Measurements from ENCODE around the gene UVSSA.
"Not testable (repeated sequence)": the region's sequence is repeated elsewhere in the genome, so short reads cannot be mapped to it uniquely, and the experiment has no call there.

UVSSA gene

DNA sequence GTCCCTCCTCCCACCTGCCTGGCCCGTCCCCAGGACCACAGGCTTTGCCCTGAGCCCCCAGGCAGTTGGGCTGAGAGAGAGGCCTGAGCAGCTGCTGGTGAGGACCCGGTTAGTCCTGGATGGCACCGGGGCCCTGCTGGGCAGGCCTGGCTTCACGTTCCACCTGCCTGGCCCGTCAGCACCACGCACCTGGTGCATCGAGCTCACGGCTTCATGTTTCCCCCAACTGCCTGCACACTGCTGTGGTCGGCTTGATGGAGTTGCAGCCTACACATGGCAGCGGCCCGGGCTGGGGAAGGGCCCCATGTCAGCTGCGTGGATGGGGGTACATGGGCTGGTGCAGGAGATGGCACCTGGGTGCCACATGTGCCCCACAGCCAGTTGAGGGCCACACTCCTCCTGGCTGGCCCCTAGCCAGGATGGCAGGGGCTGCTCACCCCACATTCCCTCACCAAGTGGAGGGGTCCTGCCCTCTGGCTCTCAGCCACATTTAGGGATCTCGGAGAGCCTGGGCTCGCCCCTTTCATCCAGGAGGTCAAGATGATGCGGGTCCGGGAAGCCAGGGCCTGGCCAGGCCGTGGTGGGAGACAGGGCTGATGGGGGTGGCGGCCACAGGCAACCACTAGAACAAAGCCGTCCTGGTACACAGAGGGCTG lies 30.7 kb downstream of the UVSSA start:
- no peak for DNase-seq (ENCODE audit: low read depth)

DNA sequence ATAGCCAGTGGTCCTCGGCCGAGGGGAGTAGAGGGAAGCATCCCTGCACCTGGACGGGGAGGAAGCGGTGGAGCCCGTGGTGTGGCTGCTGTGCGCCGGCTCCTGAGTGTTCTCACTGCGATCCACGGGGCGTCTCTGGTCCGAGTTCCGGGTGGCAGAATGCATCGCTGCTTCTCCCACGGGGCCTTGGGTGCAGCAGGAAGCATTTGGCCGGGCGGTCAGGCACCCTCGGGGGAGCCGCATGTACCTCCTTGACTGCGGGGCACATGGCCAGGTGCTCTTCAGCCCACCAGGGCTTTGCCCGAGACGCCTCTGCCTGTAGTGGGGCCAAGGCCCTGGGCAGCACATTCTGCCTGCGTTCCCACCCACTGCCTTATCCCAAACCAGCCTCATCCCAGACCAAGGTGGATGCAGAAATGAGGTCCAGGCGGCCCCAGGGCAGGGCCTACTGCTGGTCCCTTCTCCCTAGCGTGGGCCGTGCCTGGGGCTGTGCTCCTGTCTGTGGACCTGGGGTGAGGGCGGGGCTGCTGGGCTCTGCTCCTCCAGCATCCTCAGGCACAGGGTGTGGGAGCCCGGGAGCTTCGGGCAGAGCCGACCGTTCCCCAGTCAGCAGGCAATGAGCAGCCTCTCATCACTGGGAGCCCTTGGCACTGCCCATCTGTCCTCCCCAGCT lies 31.7 kb downstream of the UVSSA start:
- no peak for DNase-seq (ENCODE audit: low read depth)

DNA sequence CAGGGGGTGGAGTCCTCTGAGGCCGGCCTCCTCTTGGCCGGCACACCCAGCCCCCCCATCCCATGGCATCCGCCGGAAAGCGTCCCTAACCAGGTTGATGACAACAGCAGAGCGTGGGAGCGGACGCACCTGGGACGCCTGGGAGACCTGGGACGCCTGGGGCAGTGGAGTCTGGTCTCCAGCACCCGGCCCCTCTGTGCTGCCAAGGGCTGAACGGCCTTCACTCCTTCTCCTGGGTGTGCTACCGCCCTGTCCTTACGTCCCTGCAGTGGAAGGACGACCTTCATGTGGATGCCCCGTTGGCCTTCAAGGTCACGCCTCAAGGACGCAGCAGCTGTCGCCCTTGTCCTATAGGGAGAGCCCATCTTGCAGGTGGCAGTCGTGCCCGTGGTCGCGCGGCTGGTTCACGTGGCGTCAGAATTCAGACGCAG lies 32.4 kb downstream of the UVSSA start:
- no peak for DNase-seq (ENCODE audit: low read depth)

DNA sequence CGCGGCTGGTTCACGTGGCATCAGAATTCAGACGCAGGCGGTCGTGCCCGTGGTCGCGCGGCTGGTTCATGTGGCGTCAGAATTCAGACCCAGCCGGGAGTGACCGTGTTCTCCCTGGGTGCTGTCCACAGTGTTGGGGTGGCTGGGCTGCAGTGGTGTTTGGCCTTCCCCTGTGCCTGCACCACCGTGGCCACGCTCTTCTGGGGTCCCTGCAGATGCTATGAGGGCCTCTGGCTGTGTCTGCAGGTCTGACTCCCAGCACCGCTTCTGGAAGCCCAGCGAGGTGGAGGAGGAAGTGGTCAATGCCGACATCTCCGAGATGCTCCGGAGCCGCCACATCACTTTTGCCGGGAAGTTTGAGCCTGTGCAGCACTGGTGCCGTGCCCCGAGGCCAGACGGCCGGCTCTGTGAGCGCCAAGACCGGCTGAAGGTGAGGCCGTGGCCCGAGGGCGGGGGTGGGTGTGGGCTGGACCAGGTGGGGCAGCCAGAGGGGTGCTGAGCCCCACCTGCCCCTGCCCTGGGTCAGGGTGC lies 32.9 kb downstream of the UVSSA start:
- DNase-seq (ENCODE audit: low read depth), result no peak

DNA sequence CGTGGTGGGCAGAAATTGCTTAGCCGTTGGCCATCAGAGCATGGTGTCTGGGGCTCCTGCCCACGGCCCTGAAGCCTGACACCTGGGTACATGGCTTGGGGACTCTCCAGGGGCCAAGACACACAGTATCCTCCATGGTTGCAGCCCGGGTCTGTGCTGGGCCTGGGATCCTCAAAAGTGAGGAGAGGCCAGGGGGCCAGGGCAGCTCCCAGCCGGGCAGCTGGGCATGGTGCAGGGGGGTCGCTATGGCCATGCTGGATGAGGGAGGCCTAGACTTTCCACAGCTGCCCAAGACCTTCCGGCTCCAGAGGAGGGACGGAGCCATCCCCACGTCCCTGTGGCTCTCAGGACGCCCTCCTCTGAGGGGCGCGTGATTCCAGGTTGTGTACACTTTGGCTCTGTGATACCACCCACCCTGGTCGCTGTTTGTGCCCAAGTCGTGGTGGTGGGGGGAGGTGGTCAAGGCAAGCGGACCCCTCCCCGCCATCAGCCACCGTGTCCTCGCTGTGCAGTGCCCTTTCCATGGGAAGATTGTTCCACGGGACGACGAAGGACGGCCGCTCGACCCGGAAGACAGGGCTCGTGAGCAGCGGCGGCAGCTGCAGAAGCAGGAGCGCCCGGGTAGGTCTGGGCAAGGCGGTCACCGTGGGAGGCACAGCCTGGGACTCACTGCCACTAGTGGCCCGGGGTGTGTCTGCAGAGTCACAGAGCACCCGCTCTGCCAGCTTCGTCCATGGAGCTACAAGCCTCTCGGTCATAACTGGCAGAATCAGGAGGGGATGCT lies 33.6 kb downstream of the UVSSA start:
- DNase-seq (ENCODE audit: low read depth), result no peak

DNA sequence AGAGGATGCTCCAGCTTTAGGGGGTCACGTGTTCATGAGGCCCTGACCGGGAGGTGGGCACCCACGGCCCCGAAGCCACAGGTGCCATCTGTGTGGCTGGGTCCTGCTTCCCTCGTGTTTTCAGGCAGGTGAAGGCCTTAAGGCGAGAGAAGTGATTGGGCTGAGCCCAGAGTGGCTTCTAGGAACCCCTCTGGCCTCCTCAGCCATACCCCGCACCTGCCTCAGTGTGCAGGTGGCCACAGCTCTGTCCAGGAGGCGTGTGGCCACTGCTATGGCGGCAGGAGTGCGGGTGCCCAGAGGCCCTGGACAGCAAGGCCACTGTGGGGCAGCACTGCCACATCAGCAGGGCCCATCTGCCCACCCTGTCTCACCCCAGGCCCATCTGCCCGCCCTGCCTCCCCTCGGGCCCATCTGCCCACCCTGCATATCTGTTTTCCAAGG lies 34.2 kb downstream of the UVSSA start:
- no peak for DNase-seq (ENCODE audit: low read depth)

DNA sequence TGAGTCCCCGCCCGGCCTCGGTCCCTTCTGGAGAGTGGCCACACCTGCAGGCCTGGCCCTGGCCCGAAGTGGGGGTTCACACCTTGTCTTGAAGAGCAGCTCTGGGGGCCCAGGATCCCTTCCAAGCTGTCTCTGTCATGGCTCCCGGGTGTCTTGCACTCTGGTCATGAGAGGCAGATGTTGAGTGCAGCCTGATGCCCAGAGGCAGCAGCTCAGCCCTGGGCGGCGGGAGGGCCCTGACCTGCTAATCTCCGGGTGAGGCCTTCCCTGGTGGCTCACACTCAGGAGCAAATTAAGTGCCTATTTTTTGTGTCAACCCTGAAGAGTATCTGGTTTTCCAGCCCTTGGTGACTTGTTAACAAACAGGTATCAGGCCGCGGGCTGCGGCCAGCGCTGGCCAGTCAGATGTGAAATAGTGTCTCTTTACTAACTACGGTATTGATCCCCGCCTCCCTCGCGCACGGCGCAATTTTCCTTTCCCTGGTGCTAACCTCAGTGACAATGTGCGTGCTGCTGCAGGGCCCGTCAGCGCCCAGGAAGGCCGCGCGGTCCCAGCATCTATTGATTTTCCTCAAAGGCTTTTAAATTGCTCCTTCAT lies 35.0 kb downstream of the UVSSA start:
- DNase-seq (ENCODE audit: low read depth), result no peak

DNA sequence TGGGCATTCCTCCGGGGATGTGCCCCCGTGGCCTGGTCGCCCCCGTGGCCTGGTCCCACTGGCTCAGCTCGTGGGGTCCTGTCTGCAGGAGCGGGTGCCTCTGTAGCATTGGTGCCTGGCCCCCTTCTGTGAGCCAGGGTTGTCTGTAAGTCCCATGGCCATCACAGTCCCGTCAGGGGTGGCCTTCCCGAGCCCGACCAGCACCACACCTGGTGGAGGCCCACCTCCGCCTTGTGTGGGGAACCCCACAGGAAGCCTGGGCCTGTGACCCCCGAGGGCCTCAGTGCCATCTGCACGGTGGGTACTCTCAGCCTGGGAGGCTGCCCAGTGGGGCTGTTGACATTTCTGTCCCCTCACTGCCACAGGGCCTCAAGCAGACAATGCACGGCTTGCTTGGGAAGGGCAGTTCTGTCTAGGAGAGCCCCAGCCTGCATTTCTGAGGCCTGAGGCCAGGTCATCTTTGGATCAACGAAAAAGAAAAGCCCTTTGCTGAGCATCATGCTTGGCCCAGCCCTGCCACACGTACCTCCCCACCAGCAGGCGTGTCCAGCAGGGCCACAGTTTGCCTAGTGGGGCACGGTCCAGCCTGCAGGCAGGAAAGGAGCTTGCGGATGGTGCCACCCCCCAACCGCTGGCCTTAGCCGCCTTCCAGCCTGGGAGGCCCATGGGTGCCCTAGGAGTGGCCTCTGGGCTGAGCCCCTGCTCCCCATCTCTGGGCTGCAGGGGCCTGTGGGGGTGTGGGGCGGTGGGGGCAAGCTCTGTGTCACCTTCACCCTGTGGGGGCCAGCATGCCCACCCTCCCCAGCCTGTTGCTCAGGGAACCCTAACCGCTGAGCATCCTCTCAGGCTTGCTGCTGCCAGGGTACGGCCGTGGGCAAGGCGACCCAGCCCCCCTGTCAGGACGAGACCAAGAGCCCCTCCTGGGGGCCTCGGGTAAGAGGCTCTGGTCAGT lies 36.0 kb downstream of the UVSSA start:
- no peak for DNase-seq (ENCODE audit: low read depth)

DNA sequence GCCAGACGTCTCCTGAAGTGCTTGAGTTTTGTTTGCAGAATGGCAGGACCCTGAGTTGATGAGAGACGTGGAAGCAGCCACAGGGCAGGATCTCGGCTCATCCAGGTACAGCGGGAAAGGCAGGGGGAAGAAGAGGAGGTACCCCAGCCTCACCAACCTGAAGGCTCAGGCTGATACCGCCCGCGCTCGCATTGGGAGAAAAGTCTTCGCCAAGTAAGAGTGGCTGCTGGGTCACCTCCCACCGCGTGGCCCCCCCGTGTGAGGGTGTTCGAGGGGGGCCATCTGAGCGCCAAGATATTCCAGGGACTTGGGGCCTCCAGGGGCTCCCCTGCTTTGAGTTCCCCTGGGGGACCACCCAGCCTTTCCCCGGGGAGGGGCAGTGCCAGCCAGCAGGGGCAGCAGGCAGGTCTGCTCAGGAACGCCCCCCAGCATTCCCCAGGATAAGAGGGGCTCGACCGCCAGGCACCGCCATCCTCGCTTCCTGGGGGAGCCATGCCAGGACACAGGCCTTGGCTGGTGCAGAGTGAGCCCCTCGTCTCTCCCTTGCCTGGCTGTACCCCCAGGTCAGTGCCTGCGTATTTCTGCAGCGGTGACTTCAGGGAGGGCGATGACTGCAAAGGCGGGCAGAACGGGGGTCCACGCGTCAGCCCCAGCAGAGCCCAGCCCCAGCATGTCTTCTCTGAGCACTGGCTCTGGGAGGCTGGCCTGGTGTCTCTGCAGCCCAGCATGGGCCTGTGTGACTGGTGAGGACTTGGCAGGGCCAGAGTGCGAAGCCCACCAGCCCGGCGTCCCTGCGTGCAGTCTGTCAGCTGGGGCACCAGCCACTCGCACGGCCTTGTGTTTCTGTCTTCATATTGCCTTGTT lies 37.0 kb downstream of the UVSSA start:
- no peak for DNase-seq (ENCODE audit: low read depth)

DNA sequence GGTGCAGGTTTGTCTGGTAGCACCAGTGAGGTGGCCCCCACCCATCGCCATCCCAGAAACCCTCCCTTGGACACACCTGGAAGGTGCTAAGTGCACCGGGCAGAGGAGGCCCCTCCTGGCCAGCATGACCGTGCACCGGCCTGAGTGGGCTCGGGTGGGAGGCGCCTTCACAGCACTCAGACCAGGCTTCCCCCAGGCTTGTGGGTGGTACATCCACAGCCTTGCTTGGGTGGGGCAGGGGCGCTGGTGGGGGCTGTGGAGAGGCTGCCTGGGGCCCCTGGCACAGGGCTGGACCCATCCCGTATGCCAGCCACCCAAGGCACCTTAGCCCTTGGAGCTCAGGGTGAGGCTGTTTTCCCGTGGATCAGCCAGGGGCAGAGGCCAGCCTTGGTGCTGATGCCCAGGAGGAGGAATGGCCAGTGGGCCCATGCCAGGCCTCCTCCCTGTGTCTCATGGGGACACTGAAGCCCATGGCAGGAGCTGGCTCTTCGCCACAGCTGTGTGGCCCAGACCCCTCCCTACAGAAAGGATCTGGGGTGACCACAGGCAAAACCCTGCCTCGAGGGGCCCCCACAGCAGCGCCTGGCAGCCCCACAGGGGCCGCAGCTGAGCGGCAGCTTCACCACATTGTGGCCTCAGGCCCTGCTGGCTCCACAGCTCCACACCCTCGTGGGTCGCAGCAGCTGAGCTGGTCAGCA lies 37.8 kb downstream of the UVSSA start:
- no peak for DNase-seq (ENCODE audit: low read depth)

DNA sequence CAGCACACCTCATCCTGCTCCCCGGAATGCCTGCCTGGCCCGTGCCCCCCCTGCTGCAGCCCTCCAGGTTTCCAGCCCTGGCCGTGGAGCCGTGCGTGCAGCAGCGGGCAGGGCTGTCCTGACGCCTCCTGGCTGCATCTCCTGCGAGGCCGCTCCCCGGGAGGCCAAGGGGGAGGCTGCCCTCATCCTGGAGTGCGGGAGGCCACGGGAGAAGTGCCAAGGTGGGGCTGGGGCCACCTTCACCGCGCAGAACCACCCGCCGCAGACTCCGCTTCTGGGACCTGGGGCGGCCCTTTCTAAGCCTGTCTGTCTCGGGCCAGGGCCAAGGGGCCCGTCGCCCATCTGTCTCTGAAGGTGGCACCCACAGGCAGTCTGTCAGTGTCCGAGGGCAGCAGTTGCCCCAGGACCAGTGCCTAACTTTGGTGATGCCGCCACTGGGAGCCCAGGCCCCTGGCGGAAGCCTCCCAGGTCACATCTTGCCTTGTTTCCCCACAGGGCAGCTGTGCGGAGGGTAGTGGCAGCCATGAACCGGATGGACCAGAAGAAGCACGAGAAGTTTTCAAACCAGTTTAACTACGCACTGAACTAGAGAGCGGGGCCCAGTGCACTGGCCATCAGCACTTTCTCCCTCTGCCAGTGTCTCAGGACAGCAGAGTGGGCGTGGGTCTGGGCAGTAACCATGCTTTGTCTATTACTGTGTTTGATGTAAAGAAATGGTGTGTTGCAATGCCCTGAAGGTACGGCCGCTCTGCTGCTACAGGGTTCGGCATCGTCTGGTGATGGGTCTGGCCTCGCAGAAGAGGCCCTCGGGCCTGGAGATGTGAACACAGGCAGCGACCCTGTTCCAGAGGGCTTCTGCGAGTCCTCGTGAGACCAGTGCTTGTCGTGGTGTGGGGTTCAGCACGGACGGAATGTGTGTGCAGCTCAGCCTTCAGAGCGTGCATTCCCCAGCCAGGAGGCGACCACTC lies 38.6 kb downstream of the UVSSA start:
- no peak for DNase-seq (ENCODE audit: low read depth)

DNA sequence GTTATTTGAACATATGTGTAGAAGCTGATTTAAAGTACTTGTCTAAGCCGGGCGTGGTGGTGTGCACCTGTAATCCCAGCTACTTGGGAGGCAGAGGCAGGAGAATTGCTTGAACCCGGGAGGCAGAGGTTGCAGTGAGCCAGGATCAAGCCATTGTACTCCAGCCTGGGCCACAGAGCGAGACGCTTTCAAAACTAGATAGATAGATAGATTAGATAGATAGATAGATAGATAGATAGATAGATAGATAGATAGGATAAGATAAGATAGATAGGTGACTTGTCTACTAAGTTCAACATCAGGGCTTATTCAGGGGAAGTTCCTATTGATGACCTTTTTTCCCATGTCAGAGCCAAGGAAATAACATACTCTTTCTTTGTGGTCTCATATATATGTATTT lies 46.4 kb downstream of the UVSSA start:
- not testable (repeated sequence) for DNase-seq (ENCODE audit: low read depth)

DNA sequence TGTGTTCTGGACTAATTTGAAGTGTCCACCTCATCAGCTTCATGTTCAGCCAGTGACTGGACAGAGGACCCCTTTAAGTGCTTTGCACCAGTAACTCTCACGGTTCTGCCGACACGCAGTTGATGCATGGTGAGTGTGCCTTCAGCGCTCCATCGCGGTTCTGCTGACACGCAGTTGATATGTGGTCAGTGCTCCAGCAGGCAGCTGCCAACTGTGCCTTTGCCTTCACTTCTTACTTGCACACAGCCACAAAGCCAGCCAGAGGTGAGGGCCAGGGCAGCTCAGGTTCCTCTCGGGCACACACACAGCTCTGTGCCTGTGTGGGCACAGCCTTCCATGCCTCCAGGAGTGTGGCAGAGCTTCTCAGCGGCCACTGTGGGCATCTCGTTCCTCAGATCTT lies 46.9 kb downstream of the UVSSA start:
- no peak for DNase-seq (ENCODE audit: low read depth)

DNA sequence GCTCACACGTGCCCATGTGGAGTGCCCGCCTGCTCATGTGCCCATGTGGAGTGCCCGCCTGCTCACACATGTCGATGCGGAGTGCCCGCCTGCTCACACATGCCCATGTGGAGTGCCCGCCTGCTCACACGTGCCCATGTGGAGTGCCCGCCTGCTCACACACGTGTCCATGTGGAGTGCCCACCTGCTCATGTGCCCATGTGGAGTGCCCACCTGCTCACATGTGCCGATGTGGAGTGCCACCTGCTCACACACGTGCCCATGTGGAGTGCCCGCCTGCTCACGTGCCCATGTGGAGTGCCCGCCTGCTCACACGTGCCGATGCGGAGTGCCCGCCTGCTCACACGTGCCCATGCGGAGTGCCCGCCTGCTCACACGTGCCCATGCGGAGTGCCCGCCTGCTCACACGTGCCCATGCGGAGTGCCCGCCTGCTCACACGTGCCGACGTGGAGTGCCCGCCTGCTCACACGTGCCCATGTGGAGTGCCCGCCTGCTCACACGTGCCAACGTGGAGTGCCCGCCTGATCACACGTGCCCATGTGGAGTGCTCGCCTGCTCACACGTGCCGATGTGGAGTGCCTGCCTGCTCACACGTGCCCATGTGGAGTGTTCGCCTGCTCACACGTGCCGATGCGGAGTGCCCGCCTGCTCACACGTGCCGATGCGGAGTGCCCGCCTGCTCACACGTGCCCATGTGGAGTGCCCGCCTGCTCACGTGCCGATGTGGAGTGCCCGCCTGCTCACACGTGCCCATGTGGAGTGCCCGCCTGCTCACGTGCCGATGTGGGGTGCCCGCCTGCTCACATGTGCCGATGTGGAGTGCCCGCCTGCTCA lies 47.8 kb downstream of the UVSSA start:
- DNase-seq (ENCODE audit: low read depth), result not testable (repeated sequence)

DNA sequence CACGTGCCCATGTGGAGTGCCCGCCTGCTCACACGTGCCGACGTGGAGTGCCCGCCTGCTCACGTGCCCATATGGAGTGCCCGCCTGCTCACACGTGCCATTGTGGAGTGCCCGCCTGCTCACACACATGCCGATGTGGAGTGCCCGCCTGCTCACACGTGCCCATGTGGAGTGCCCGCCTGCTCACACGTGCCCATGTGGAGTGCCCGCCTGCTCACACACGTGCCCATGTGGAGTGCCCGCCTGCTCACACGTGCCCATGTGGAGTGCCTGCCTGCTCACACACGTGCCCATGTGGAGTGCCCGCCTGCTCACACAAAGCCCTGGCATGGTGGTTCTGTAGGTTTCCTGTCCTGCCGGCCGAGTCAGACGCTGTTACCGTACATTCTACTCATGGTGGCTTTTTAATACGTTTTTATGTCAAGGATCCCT lies 48.4 kb downstream of the UVSSA start:
- DNase-seq (ENCODE audit: low read depth), result not testable (repeated sequence)

DNA sequence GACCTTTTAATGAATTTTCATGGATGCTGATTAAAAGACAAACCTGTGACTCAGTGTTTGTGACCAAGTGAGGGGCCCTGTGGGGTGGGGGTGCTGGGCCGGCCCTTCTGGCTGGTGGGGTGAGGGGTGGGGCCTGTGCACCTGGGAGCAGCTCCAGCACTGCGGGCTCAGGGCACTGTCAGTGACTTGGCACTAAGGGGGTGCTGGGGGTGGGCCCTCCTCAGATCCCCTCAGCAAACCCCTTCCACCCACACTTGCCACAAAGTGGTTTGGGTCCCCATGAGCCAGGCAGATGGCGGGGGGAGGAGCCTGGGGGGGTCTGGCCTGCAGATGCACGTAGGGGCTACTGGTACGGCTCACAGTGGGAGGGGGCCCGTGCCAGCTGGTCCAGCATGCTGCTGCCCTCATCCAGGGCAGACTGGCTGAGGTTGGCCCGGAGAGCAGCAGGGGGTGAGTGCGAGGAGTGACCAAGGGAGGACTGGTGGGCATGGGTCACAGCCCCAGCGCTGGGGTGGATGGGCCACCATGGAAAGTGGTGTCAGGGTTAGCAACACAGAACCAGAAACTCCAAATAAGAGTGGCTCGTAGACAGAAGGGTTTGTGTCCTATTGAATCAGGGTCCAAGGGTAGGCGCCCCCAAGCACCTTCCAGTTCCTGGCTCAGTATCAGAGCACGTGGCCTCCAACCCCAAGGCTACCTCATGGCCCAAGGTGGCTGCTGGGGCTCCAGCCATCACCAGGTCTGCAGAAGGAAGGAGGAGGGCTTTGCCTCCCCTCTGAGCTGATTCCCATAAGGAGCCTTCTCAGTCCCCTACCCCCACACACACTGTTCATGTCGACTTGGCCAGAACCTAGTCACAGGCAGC lies 49.2 kb downstream of the UVSSA start:
- DNase-seq (ENCODE audit: low read depth), result no peak
